ENCODE data around the gene OTUB1. TPM values are rescaled to one million over a fixed set of nuclear protein-coding genes. Genes with fewer than 3 reads are reported as not detected.
"Not testable (repeated sequence)": the region's sequence is repeated elsewhere in the genome, so short reads cannot be mapped to it uniquely, and the experiment has no call there.

OTUB1 gene
- total and polyA plus RNA-seq, 2 of the 13 experiments (the other 11 are each of a cell fraction or from before 2014, with no cell fraction given), result 58.8 to 130 TPM

DNA sequence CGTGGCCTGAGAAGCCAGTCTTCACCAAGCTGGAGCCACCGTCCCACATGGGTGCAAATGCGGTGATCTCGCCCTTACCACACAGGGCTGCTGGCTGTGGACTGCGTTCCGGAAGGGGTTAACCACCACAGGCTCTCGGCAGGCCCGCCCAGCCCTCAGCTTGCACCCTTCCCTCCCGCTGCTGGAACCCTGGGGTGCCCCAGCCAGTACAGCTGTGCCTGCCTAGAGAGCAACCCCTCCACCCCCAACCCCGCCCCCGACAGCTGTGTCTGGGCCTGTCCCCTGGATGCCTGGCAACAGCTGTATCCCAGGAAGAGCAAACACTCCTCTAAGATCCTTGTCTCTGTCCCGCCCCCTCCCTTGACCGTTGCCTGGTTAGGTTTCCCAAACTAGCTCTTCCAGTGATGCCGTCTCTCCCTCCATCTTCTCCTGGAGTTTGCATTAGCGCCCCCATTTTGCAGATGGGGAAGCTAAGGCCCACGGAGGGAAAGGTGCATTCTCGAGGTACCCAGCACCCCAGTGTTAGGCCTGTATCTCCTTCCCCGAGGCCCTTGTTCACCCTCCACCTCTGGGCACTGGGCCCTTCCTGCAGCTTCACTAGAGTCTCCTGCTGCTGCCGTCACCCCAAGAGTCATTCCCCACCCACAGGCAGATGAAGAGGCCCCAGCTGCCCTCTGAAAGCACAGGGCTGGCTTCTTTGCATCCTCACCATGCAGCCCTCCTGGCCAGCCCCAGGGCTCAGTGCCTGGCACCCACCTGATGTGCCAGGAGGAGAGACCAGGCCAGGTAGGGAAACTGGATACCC, 24.4 kb upstream of the OTUB1 start:
- no peak for FAIRE-seq

DNA sequence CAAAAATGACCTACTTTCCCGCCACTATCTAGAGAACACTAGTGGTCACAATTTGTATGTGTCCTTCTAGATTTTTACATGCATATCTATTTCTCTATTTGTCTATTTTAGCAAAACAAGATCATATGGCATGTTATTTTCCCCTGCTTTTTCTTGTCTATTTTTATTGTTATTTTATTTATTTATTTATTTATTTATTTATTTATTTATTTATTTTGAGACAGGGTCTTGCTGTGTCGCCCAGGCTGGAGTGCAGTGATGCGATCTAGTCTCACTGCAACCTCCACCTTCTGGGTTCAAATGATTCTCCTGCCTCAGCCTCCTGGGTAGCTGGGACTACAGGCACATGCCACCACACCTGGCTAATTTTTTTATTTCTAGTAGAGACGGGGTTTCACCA, 22.3 kb upstream of the OTUB1 start:
- H4K20me1 ChIP-seq (ENCODE audit: insufficient read depth, low read length); in situ Hi-C loops (cut with HindIII; ENCODE audit: extremely low pct_ligation_motif_present, low pct_unique_long_range_greater_than_20kb); H3K9me3 ChIP-seq (ENCODE audit: low read length); H3K9ac ChIP-seq (ENCODE audit: insufficient read depth, low read depth, low read length); H3K36me3 ChIP-seq (replicated peaks in 1 of 2; ENCODE audit: control insufficient read depth in 1 of 2, insufficient read depth in 2 of 2, low read length in 2 of 2); POLR2A ChIA-PET; H3K79me2 ChIP-seq (ENCODE audit: insufficient read depth, low read length); H2AFZ ChIP-seq (ENCODE audit: low read length); DNase-seq (ENCODE audit: low spot score); ATAC-seq; H3K4me2 ChIP-seq (ENCODE audit: low read depth, low read length); H3K4me3 ChIP-seq (replicated peaks in 1 of 3; ENCODE audit: insufficient read depth in 1 of 3, low read depth in 2 of 3, low read length in 3 of 3); intact Hi-C loops (cut with micrococcal nuclease; ENCODE audit: unreplicated experiment); CTCF ChIA-PET (ENCODE audit: low intra/inter-chr PET ratio, low total read pairs); FAIRE-seq; H3K27ac ChIP-seq (ENCODE audit: extremely low read length, insufficient read depth, low read length); BruUV-seq (replicated peaks); H3K27me3 ChIP-seq (ENCODE audit: control insufficient read depth in 1 of 2, insufficient read depth in 2 of 2, low read length in 2 of 2): not testable (repeated sequence)
- 95% methylated on average over 4 of the region's 4 CpGs for WGBS (ENCODE audit: low lambda C conversion rate)
- H3K4me1 ChIP-seq (ENCODE audit: insufficient read depth, low read length), result peaks cover 30% of the 10 kb centered on the region

More for the DNA sequence above, 24.4 kb upstream of the OTUB1 start:
- Histone ChIP-seq H3K79me2 (ENCODE audit: insufficient read depth, low read length) (no peaks in the 10 kb centered on the region), H3K4me1 (ENCODE audit: insufficient read depth, low read length) (peaks cover 36% of the 10 kb centered on the region), H3K36me3 (replicated peaks in 1 of 2; ENCODE audit: control insufficient read depth in 1 of 2, insufficient read depth in 2 of 2, low read length in 2 of 2) (no peaks in the 10 kb centered on the region), H3K9ac (ENCODE audit: insufficient read depth, low read depth, low read length) (no peak overlapping the region), H3K4me3 (replicated peaks in 1 of 3; ENCODE audit: insufficient read depth in 1 of 3, low read depth in 2 of 3, low read length in 3 of 3) (no peak overlapping the region), H3K27ac (ENCODE audit: extremely low read length, insufficient read depth, low read length) (no peak overlapping the region), H3K4me2 (ENCODE audit: low read depth, low read length) (peak overlapping the region; percentile 27; the same call in 1 of the 2 replicates), H3K9me3 (ENCODE audit: low read length) (no peaks in the 10 kb centered on the region), H4K20me1 (ENCODE audit: insufficient read depth, low read length) (no peaks in the 10 kb centered on the region), H2AFZ (ENCODE audit: low read length) (no peak overlapping the region), H3K27me3 (ENCODE audit: control insufficient read depth in 1 of 2, insufficient read depth in 2 of 2, low read length in 2 of 2) (no peaks in the 10 kb centered on the region)
- ATAC-seq (peak; percentile 64), DNase-seq (ENCODE audit: low spot score) (peak; percentile 46)
- BruUV-seq (replicated peaks), result no TSS peak
- POLR2A ChIA-PET, result interaction anchor here (1.1 to 1.5 kb wide), 2 partner anchors 17 to 133 kb away, joined by 4 to 6 read pairs; no protein-coding TSS in a partner anchor
- CTCF ChIA-PET (ENCODE audit: low intra/inter-chr PET ratio, low total read pairs), result no interaction called here
- in situ Hi-C loops (cut with HindIII; ENCODE audit: extremely low pct_ligation_motif_present, low pct_unique_long_range_greater_than_20kb) (no loop called here), intact Hi-C loops (cut with micrococcal nuclease; ENCODE audit: unreplicated experiment) (no loop called here)
- 13% methylated on average over 9 of the region's 19 CpGs for WGBS (ENCODE audit: low lambda C conversion rate)
- TF ChIP-seq CHD4 (IDR thresholded peaks at IDR 0.05; ENCODE audit: borderline replicate concordance, low read length) (0 out of 2 replicates have a peak, but pooled peaks have one; percentile 16), ZNF652 (CRISPR knock-in tag; IDR thresholded peaks at IDR 0.05; ENCODE audit: borderline replicate concordance, low read depth) (peak; percentile 81), ZNF629 (CRISPR knock-in tag; conservative IDR thresholded peaks at IDR 0.05) (peak; percentile 85), BCL6 (CRISPR knock-in tag; IDR thresholded peaks at IDR 0.05) (peak; percentile 52), MIXL1 (CRISPR knock-in tag; IDR thresholded peaks at IDR 0.05) (no peak)
- TF ChIP-seq, protein P1, sequence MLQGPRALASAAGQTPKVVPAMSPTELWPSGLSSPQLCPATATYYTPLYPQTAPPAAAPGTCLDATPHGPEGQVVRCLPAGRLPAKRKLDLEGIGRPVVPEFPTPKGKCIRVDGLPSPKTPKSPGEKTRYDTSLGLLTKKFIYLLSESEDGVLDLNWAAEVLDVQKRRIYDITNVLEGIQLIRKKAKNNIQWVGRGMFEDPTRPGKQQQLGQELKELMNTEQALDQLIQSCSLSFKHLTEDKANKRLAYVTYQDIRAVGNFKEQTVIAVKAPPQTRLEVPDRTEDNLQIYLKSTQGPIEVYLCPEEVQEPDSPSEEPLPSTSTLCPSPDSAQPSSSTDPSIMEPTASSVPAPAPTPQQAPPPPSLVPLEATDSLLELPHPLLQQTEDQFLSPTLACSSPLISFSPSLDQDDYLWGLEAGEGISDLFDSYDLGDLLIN (CRISPR knock-in tag; IDR thresholded peaks at IDR 0.05; ENCODE audit: borderline replicate concordance), result no peak
- TF ChIP-seq, protein P2, sequence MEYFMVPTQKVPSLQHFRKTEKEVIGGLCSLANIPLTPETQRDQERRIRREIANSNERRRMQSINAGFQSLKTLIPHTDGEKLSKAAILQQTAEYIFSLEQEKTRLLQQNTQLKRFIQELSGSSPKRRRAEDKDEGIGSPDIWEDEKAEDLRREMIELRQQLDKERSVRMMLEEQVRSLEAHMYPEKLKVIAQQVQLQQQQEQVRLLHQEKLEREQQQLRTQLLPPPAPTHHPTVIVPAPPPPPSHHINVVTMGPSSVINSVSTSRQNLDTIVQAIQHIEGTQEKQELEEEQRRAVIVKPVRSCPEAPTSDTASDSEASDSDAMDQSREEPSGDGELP (IDR thresholded peaks at IDR 0.05; ENCODE audit: borderline replicate concordance, low read depth), result peak; percentile 62; the same call in 1 of the 2 replicates
